ENCODE measurements around the gene DYNC1LI2. TPM values are rescaled to one million over a fixed set of nuclear protein-coding genes. Genes with fewer than 3 reads are reported as not detected.

Gene DYNC1LI2
- total and polyA plus RNA-seq, 9 of the 15 experiments (the other 6 are each of a cell fraction or from before 2014, with no cell fraction given) = 5.1 to 48.9 (median 38.2) TPM

GRCh38 chr16:66687906-66688625, 63.3 kb downstream of the DYNC1LI2 start (continued):
- TF ChIP-seq FOXK2 (conservative IDR thresholded peaks at IDR 0.05 in 1 of 2, IDR thresholded peaks at IDR 0.05 in 1 of 2; ENCODE audit: low read depth in 2 of 2) = peak; percentile 37 to 57; a peak in 2 of 4 replicates
- TF ChIP-seq MTA3 (IDR thresholded peaks at IDR 0.05; ENCODE audit: borderline replicate concordance) = 0 out of 2 replicates have a peak, but pooled peaks have one; percentile 34
- peak; percentile 89 for TF ChIP-seq SOX6 (IDR thresholded peaks at IDR 0.05)
- peak; percentile 33 for TF ChIP-seq BRD9 (IDR thresholded peaks at IDR 0.05; ENCODE audit: low read depth, partially characterized antibody)
- TF ChIP-seq DPF2 (IDR thresholded peaks at IDR 0.05) = peak; percentile 60; the same call in 1 of the 2 replicates
- TF ChIP-seq JUND (IDR thresholded peaks at IDR 0.05; ENCODE audit: borderline replicate concordance, low read depth, low read length) = peak; percentile 65; the same call in 1 of the 2 replicates
- peak; percentile 69; the same call in 2 of the 3 replicates for TF ChIP-seq JUND (tag; IDR thresholded peaks at IDR 0.05; ENCODE audit: borderline replicate concordance, low read depth, low read length)
- peak; percentile 61; the same call in 1 of the 2 replicates for TF ChIP-seq NBN (IDR thresholded peaks at IDR 0.05; ENCODE audit: low read depth)
- TF ChIP-seq ZNF184 (CRISPR knock-in tag; IDR thresholded peaks at IDR 0.05) = no peak
- TF ChIP-seq ZNF780A (CRISPR knock-in tag; IDR thresholded peaks at IDR 0.05) = no peak
- TF ChIP-seq SMARCA4 (IDR thresholded peaks at IDR 0.05) = peak; percentile 46
- TF ChIP-seq TFAP4 (CRISPR knock-in tag; IDR thresholded peaks at IDR 0.05; ENCODE audit: borderline replicate concordance) = no peak
- TF ChIP-seq SRSF3 (IDR thresholded peaks at IDR 0.05; ENCODE audit: insufficient read depth, low read length) = no peak
- TF ChIP-seq ZNF384 (IDR thresholded peaks at IDR 0.05; ENCODE audit: low read depth, low read length) = no peak
- no peak for TF ChIP-seq YBX1 (IDR thresholded peaks at IDR 0.05)
- TF ChIP-seq PTRF (tag; IDR thresholded peaks at IDR 0.05) = no peak
- TF ChIP-seq MLLT1 (IDR thresholded peaks at IDR 0.05) = 0 out of 4 replicates have a peak, but pooled peaks of 1 of the 2 experiments have one; percentile 52
- TF ChIP-seq ATF7 (IDR thresholded peaks at IDR 0.05) = peak; percentile 61
- peak; percentile 75 for TF ChIP-seq NFIC (IDR thresholded peaks at IDR 0.05)
- peak; percentile 62 for TF ChIP-seq ARID1B (IDR thresholded peaks at IDR 0.05)
- no peak for TF ChIP-seq ZC3H11A (IDR thresholded peaks at IDR 0.05; ENCODE audit: low read depth, low read length)
- 0 out of 2 replicates have a peak, but pooled peaks have one; percentile 17 for TF ChIP-seq MYC (IDR thresholded peaks at IDR 0.05; ENCODE audit: low read depth, low read length)
- TF ChIP-seq MYC (CRISPR knock-in tag; IDR thresholded peaks at IDR 0.05; ENCODE audit: borderline replicate concordance, low read depth) = no peak
- TF ChIP-seq L3MBTL2 (IDR thresholded peaks at IDR 0.05) = 0 out of 2 replicates have a peak, but pooled peaks have one; percentile 50

Measured in K562 (cell line).